Thoracic aorta (tissue), 2 donors: ENCODE measurements around the gene NPEPL1. TPM values are rescaled to one million over a fixed set of nuclear protein-coding genes. Genes with fewer than 3 reads are reported as not detected.
"Not testable (repeated sequence)": the region's sequence is repeated elsewhere in the genome, so short reads cannot be mapped to it uniquely, and the experiment has no call there.

Experiments used
- ATAC-seq: fragments of 150-250 bp; one replicate; pipeline ENCODE4 v1.8.0; 2017; ENCODE audit warnings: low read depth; ENCODE audit not compliant: insufficient number of reproducible peaks, low FRiP score
- DNase-seq: peaks from one replicate; pipeline ENCODE4 v3.0.0-alpha.2; 2020; ENCODE audit warnings: low spot score
- H3K27ac ChIP-seq, 2 donors: fragments of 200-600 bp; sonication (generic); 1 replicate in 1 of 2; 2 replicates in 1 of 2; pipeline ENCODE4 v1.5.1; 2016; ENCODE audit warnings: mild to moderate bottlenecking in 2 of 2, moderate library complexity in 2 of 2
- H3K27me3 ChIP-seq: fragments of 200-600 bp; sonication (generic); replicated peaks from 2 replicates; pipeline ENCODE4 v1.6.0; 2016; ENCODE audit warnings: mild to moderate bottlenecking; ENCODE audit not compliant: insufficient read depth
- H3K36me3 ChIP-seq: fragments of 200-600 bp; sonication (generic); one replicate; pipeline ENCODE4 v1.5.1; 2016
- H3K4me1 ChIP-seq, 2 donors: fragments of 200-600 bp; sonication (generic); 1 replicate in 1 of 2; 2 replicates in 1 of 2; pipeline versions ENCODE4 v1.5.1 to v1.6.0; 2016; ENCODE audit warnings: low read depth in 2 of 2, mild to moderate bottlenecking in 1 of 2; ENCODE audit not compliant: control insufficient read depth in 1 of 2
- H3K4me3 ChIP-seq: fragments of 200-600 bp; sonication (generic); 2 replicates; pipeline ENCODE4 v1.5.1; 2016; ENCODE audit warnings: mild to moderate bottlenecking
- H3K9me3 ChIP-seq: fragments of 200-600 bp; sonication (generic); 2 replicates; pipeline ENCODE4 v1.5.1; 2016
- total RNA-seq, 2 donors: library from RNA; depleted of rRNA; stranded (reverse); fragments of >200 nt; gene quantifications; one replicate each; pipeline versions ENCODE4 v1.1.0 to v1.2.3, GENCODE V29; 2016
- TF ChIP-seq, protein P1 (sequence below): fragments of 200-600 bp; sonication (generic); IDR thresholded peaks from one replicate; pipeline ENCODE4 v1.5.1; 2019; ENCODE audit warnings: antibody characterized with exemption

Gene NPEPL1
- total RNA-seq, 2 donors from 2014 or later, result 47.1 to 59.4 TPM

DNA sequence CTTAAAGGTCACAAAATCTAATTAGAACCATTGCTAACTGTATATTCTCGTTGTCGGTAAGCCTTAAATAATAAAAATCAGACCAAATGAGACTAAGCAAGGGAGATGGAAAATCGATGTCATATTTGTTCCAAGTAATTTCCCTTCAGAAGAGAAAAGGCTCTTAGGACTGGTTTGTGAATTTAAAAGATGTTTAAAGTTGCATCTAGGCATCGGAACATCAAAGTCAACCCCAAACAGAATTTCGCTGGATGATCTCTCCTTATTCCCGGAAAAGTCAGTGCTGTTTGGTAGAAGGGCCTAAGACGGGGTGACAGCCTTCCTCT lies 63.8 kb downstream of the NPEPL1 start:
- no peak for DNase-seq
- no peak overlapping the region for H3K4me3 ChIP-seq
- ATAC-seq, result no peak
- H3K36me3 ChIP-seq, result no peaks in the 10 kb centered on the region
- H3K27me3 ChIP-seq, result no peaks in the 10 kb centered on the region
- H3K9me3 ChIP-seq, result no peaks in the 10 kb centered on the region
- no peak overlapping the region for H3K27ac ChIP-seq
- TF ChIP-seq, protein P1, sequence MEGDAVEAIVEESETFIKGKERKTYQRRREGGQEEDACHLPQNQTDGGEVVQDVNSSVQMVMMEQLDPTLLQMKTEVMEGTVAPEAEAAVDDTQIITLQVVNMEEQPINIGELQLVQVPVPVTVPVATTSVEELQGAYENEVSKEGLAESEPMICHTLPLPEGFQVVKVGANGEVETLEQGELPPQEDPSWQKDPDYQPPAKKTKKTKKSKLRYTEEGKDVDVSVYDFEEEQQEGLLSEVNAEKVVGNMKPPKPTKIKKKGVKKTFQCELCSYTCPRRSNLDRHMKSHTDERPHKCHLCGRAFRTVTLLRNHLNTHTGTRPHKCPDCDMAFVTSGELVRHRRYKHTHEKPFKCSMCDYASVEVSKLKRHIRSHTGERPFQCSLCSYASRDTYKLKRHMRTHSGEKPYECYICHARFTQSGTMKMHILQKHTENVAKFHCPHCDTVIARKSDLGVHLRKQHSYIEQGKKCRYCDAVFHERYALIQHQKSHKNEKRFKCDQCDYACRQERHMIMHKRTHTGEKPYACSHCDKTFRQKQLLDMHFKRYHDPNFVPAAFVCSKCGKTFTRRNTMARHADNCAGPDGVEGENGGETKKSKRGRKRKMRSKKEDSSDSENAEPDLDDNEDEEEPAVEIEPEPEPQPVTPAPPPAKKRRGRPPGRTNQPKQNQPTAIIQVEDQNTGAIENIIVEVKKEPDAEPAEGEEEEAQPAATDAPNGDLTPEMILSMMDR, result no peak
- H3K4me1 ChIP-seq, result no peaks in the 10 kb centered on the region

DNA sequence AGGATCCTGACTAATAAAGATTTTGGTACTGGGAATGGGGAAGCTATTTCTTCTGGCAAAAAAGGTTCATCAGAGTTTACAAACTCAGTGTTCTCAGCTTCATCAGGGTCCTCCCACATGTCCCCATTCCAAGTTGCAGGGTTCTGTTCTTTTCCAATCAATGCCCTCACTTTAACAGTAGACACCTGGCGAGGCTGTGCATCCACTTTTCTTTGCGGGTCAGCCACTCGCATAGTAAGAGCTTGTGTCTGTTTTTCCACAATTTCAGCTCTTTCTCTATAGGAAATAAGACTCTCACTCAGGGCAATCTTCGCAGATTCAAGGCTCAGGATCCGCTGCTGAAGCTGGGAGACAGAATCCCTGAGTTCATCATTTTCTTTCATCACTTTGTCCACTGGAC lies 65.0 kb downstream of the NPEPL1 start:
- ATAC-seq, H3K9me3 ChIP-seq, H3K4me3 ChIP-seq, H3K4me1 ChIP-seq, H3K27ac ChIP-seq, H3K36me3 ChIP-seq, H3K27me3 ChIP-seq, DNase-seq: not testable (repeated sequence)

DNA sequence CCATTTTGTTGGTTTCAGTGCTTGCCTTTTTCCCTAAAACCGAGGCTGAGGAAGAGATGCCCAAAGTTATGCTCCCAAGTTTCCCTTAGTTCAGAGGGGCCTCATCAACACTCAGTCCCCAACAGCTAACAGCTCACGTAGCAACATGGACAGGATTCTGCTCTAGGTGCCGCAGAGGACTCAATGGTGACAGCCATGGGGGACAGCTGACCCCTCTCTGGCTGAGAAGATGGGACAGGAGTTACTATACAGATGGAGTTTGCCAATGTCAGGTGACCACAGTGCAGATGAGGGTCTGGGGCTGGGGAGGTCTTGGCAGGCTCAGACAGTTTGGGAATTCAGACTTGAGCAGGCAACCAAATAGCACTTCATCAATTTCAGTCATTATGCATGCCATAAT lies 67.3 kb downstream of the NPEPL1 start:
- no peaks in the 10 kb centered on the region for H3K9me3 ChIP-seq
- no peak overlapping the region for H3K27ac ChIP-seq
- no peak for ATAC-seq
- H3K27me3 ChIP-seq, result no peaks in the 10 kb centered on the region
- no peak for DNase-seq
- H3K36me3 ChIP-seq, result no peaks in the 10 kb centered on the region
- TF ChIP-seq, protein P1, result no peak
- H3K4me1 ChIP-seq, result no peaks in the 10 kb centered on the region
- H3K4me3 ChIP-seq, result no peak overlapping the region

DNA sequence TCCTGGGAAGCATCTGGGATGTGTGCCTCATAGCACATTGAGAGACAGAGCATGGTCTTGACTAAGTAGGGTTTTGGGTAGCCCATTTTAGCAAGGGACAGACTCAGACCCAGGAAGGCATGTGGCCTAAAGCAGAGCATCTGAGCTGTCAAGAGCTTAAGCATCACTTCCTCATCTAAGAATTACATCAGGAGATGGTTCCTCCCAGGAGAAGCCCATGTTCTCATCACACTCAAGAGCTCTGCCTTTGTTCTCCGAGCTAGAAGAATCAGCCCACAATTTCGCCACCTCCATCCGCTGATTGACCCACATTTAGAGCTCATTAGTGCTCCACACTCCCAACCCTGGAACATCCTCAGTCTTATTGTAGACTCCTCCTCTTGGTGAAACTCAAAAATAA lies 68.3 kb downstream of the NPEPL1 start:
- no peaks in the 10 kb centered on the region for H3K27me3 ChIP-seq
- H3K27ac ChIP-seq, result no peak overlapping the region
- no peaks in the 10 kb centered on the region for H3K4me1 ChIP-seq
- no peak overlapping the region for H3K4me3 ChIP-seq
- H3K9me3 ChIP-seq, result no peaks in the 10 kb centered on the region
- H3K36me3 ChIP-seq, result no peaks in the 10 kb centered on the region
- TF ChIP-seq, protein P1, result no peak
- DNase-seq (no peak), ATAC-seq (no peak)

DNA sequence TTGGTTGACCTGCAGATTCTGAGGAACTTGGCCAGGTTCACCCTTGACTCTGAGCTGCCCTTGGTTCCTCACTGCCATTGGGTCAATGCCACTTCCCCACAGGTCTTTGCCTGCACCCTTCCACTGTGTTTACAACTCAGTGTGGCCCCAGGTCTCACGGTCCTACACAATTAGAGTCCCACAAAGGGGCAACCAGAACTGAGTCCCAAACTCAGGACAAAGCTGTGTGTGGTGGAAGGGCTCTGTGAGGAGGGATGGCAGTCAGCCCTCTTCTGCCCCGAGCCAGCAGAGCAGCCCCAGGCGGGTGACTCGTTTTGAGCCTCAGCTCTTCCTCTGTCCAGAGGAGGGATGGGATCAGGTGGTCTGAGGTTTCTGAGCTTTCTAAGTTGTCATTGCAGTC lies 69.5 kb downstream of the NPEPL1 start:
- H3K36me3 ChIP-seq, result no peaks in the 10 kb centered on the region
- no peaks in the 10 kb centered on the region for H3K4me1 ChIP-seq
- DNase-seq (no peak), ATAC-seq (no peak)
- H3K27me3 ChIP-seq, result no peaks in the 10 kb centered on the region
- no peak overlapping the region for H3K27ac ChIP-seq
- no peak overlapping the region for H3K4me3 ChIP-seq
- no peaks in the 10 kb centered on the region for H3K9me3 ChIP-seq
- TF ChIP-seq, protein P1, result no peak

DNA sequence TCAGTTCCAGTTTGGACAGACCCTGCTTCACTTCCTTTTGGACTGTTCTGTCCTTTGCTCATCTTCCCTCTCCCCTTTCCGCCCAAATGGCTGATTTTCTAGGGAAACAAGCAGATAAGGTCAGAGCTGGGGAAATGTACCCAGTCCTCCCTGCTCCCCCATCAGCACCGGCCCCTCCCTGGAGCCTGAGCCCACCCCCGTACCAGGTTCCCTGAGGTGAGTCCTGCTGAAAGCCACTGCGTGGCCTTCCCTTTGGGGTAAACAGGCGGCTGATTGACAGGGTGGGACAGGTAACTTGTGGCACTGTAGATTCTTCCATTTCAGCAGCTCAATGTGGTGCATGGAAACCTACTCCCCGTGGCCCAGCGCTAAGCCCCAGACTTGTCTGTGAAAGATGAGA lies 70.5 kb downstream of the NPEPL1 start:
- H3K4me3 ChIP-seq, result no peak overlapping the region
- no peaks in the 10 kb centered on the region for H3K9me3 ChIP-seq
- H3K4me1 ChIP-seq, result no peaks in the 10 kb centered on the region
- DNase-seq (no peak), ATAC-seq (no peak)
- no peak overlapping the region for H3K27ac ChIP-seq
- TF ChIP-seq, protein P1, result no peak
- H3K27me3 ChIP-seq, result no peaks in the 10 kb centered on the region
- no peaks in the 10 kb centered on the region for H3K36me3 ChIP-seq
